GM23338 (cell line): ENCODE measurements around the gene MRPS6.

Experiments
- CREB1 ChIP-seq: fragments of 250-450 bp; sonication (Bioruptor Pico); IDR thresholded peaks from 2 replicates; pipeline ENCODE4 v1.5.0; 2020; ENCODE audit warnings: low read depth, mild to moderate bottlenecking, moderate library complexity
- EZH2 ChIP-seq: fragments of 200-600 bp; sonication (generic); IDR thresholded peaks from one replicate; pipeline ENCODE4 v1.8.0; 2017; ENCODE audit warnings: antibody characterized with exemption, mild to moderate bottlenecking, low read depth; ENCODE audit not compliant: unreplicated experiment
- EZH2phosphoT487 ChIP-seq: fragments of 200-600 bp; sonication (generic); IDR thresholded peaks from one replicate; pipeline ENCODE4 v1.8.1; 2018; ENCODE audit warnings: antibody characterized with exemption; ENCODE audit not compliant: unreplicated experiment
- JUNB ChIP-seq: IDR thresholded peaks from one replicate; pipeline ENCODE4 v1.6.1; 2016; ENCODE audit warnings: antibody characterized with exemption; ENCODE audit not compliant: unreplicated experiment
- POLR2AphosphoS5 ChIP-seq: IDR thresholded peaks from 2 replicates; pipeline ENCODE4 v1.6.1; 2016; ENCODE audit warnings: antibody characterized with exemption, low read depth
- REST ChIP-seq: IDR thresholded peaks from one replicate; pipeline ENCODE4 v1.6.1; 2018; ENCODE audit warnings: antibody characterized with exemption; ENCODE audit not compliant: unreplicated experiment
- STAT1 ChIP-seq: IDR thresholded peaks from one replicate; pipeline ENCODE4 v1.6.1; 2016; ENCODE audit warnings: antibody characterized with exemption; ENCODE audit not compliant: unreplicated experiment
- ZNF114 ChIP-seq: fragments of 250-450 bp; sonication (Bioruptor Pico); IDR thresholded peaks from 2 replicates; pipeline ENCODE4 v1.5.0; 2020; ENCODE audit warnings: mild to moderate bottlenecking, moderate library complexity
- ZNF331 ChIP-seq: fragments of 250-450 bp; sonication (Bioruptor Pico); IDR thresholded peaks from 2 replicates; pipeline ENCODE4 v1.5.0; 2020; ENCODE audit warnings: low read depth, mild to moderate bottlenecking, moderate library complexity
- TF ChIP-seq, protein P1 (sequence below), 2 experiments: fragments of 200-600 bp in 1 of 2; sonication (generic) in 1 of 2; conservative IDR thresholded peaks; 2 replicates each; pipeline versions ENCODE4 v1.5.1 to v1.6.1; 2016 to 2017; ENCODE audit warnings: antibody characterized with exemption in 2 of 2, low read depth in 2 of 2, mild to moderate bottlenecking in 2 of 2, moderate library complexity in 1 of 2
- TF ChIP-seq, protein P2 (sequence below): IDR thresholded peaks from 2 replicates; pipeline ENCODE4 v1.6.1; 2016; ENCODE audit warnings: antibody characterized with exemption
- TF ChIP-seq, protein P3 (sequence below): fragments of 250-450 bp; sonication (Bioruptor Pico); IDR thresholded peaks from 2 replicates; pipeline ENCODE4 v1.5.0; 2020; ENCODE audit warnings: mild to moderate bottlenecking, moderate library complexity

GRCh38 chr21:34054259-34054658 is 19.1 kb upstream of the MRPS6 start:
- TF ChIP-seq, protein P1, sequence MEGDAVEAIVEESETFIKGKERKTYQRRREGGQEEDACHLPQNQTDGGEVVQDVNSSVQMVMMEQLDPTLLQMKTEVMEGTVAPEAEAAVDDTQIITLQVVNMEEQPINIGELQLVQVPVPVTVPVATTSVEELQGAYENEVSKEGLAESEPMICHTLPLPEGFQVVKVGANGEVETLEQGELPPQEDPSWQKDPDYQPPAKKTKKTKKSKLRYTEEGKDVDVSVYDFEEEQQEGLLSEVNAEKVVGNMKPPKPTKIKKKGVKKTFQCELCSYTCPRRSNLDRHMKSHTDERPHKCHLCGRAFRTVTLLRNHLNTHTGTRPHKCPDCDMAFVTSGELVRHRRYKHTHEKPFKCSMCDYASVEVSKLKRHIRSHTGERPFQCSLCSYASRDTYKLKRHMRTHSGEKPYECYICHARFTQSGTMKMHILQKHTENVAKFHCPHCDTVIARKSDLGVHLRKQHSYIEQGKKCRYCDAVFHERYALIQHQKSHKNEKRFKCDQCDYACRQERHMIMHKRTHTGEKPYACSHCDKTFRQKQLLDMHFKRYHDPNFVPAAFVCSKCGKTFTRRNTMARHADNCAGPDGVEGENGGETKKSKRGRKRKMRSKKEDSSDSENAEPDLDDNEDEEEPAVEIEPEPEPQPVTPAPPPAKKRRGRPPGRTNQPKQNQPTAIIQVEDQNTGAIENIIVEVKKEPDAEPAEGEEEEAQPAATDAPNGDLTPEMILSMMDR (conservative IDR thresholded peaks at IDR 0.05; ENCODE audit: low read depth in 2 of 2), result no peak
- TF ChIP-seq POLR2AphosphoS5 (no peak), ZNF331 (no peak), REST (no peak), EZH2 (no peak), CREB1 (CRISPR knock-in tag) (no peak), JUNB (no peak), EZH2phosphoT487 (no peak), ZNF114 (CRISPR knock-in tag) (no peak), STAT1 (no peak)
- TF ChIP-seq, protein P2, sequence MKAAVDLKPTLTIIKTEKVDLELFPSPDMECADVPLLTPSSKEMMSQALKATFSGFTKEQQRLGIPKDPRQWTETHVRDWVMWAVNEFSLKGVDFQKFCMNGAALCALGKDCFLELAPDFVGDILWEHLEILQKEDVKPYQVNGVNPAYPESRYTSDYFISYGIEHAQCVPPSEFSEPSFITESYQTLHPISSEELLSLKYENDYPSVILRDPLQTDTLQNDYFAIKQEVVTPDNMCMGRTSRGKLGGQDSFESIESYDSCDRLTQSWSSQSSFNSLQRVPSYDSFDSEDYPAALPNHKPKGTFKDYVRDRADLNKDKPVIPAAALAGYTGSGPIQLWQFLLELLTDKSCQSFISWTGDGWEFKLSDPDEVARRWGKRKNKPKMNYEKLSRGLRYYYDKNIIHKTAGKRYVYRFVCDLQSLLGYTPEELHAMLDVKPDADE, result no peak
- TF ChIP-seq, protein P3, sequence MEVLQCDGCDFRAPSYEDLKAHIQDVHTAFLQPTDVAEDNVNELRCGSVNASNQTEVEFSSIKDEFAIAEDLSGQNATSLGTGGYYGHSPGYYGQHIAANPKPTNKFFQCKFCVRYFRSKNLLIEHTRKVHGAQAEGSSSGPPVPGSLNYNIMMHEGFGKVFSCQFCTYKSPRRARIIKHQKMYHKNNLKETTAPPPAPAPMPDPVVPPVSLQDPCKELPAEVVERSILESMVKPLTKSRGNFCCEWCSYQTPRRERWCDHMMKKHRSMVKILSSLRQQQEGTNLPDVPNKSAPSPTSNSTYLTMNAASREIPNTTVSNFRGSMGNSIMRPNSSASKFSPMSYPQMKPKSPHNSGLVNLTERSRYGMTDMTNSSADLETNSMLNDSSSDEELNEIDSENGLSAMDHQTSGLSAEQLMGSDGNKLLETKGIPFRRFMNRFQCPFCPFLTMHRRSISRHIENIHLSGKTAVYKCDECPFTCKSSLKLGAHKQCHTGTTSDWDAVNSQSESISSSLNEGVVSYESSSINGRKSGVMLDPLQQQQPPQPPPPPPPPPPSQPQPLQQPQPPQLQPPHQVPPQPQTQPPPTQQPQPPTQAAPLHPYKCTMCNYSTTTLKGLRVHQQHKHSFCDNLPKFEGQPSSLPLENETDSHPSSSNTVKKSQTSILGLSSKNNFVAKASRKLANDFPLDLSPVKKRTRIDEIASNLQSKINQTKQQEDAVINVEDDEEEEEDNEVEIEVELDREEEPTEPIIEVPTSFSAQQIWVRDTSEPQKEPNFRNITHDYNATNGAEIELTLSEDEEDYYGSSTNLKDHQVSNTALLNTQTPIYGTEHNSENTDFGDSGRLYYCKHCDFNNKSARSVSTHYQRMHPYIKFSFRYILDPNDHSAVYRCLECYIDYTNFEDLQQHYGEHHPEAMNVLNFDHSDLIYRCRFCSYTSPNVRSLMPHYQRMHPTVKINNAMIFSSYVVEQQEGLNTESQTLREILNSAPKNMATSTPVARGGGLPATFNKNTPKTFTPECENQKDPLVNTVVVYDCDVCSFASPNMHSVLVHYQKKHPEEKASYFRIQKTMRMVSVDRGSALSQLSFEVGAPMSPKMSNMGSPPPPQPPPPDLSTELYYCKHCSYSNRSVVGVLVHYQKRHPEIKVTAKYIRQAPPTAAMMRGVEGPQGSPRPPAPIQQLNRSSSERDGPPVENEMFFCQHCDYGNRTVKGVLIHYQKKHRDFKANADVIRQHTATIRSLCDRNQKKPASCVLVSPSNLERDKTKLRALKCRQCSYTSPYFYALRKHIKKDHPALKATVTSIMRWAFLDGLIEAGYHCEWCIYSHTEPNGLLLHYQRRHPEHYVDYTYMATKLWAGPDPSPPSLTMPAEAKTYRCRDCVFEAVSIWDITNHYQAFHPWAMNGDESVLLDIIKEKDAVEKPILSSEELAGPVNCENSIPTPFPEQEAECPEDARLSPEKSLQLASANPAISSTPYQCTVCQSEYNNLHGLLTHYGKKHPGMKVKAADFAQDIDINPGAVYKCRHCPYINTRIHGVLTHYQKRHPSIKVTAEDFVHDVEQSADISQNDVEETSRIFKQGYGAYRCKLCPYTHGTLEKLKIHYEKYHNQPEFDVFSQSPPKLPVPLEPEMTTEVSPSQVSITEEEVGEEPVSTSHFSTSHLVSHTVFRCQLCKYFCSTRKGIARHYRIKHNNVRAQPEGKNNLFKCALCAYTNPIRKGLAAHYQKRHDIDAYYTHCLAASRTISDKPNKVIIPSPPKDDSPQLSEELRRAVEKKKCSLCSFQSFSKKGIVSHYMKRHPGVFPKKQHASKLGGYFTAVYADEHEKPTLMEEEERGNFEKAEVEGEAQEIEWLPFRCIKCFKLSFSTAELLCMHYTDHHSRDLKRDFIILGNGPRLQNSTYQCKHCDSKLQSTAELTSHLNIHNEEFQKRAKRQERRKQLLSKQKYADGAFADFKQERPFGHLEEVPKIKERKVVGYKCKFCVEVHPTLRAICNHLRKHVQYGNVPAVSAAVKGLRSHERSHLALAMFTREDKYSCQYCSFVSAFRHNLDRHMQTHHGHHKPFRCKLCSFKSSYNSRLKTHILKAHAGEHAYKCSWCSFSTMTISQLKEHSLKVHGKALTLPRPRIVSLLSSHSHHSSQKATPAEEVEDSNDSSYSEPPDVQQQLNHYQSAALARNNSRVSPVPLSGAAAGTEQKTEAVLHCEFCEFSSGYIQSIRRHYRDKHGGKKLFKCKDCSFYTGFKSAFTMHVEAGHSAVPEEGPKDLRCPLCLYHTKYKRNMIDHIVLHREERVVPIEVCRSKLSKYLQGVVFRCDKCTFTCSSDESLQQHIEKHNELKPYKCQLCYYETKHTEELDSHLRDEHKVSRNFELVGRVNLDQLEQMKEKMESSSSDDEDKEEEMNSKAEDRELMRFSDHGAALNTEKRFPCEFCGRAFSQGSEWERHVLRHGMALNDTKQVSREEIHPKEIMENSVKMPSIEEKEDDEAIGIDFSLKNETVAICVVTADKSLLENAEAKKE (CRISPR knock-in tag), result no peak
